Psoas muscle (tissue), 8 donors: ENCODE measurements around the gene PLXDC2. TPM values are rescaled to one million over a fixed set of nuclear protein-coding genes. Genes with fewer than 3 reads are reported as not detected.
A peak's percentile ranks its signal among the peaks of the same experiment; 100 is the strongest.

ENCODE experiments used
- ATAC-seq, 4 donors: fragments of 200-7000 bp; cut with Tn5 transposase; one replicate each; pipeline ENCODE4 v1.9.1; 2020; ENCODE audit warnings: moderate library complexity in 3 of 4, mild to moderate bottlenecking in 2 of 4
- DNase-seq, 2 donors: peaks; one replicate each; pipeline ENCODE4 v3.0.0-alpha.2; 2020
- H3K27ac ChIP-seq: fragments of 200-600 bp; one replicate; pipeline ENCODE4 v1.8.0; 2022
- H3K27me3 ChIP-seq, 3 donors: fragments of 200-600 bp in 1 of 3; one replicate each; pipeline versions ENCODE4 v1.6.1 to v1.8.0; 2013 to 2022; ENCODE audit warnings: low read length in 2 of 3, mild to moderate bottlenecking in 2 of 3, moderate library complexity in 1 of 3; ENCODE audit not compliant: insufficient read depth in 3 of 3
- H3K36me3 ChIP-seq, 2 donors: fragments of 200-600 bp in 1 of 2; one replicate each; pipeline versions ENCODE4 v1.6.1 to v1.8.0; 2013 to 2022; ENCODE audit warnings: low read depth in 1 of 2, mild to moderate bottlenecking in 1 of 2, moderate library complexity in 1 of 2; ENCODE audit not compliant: insufficient read depth in 1 of 2
- H3K4me1 ChIP-seq: fragments of 200-600 bp; one replicate; pipeline ENCODE4 v1.8.0; 2022
- H3K4me3 ChIP-seq: fragments of 200-600 bp; one replicate; pipeline ENCODE4 v1.8.0; 2022; ENCODE audit warnings: mild to moderate bottlenecking
- H3K9me3 ChIP-seq: fragments of 200-600 bp; one replicate; pipeline ENCODE4 v1.8.0; 2022
- WGBS, 3 donors: extraction: QIAGEN DNeasy Blood & Tissue Kit; methylation state at CpG; one replicate each; pipeline versions ENCODE4 v1.1.6 to v1.1.7; 2013; 5-methylcytosine and 5-hydroxymethylcytosine counted together
- intact Hi-C, 2 donors: fragments of 100-400 bp; cut with DNase I; formaldehyde crosslinking; loops; one replicate each; pipeline versions ENCODE4 v1.11.0 to v1.14.2; 2022
- polyA plus RNA-seq, 3 donors: library from polyadenylated mRNA; stranded (reverse); fragments of 200-250 nt; gene quantifications; one replicate each; pipeline ENCODE4 v1.2.3, GENCODE V29; 2013
- total RNA-seq, 4 donors: library from RNA; stranded (reverse); fragmentation: NEBNext Ultra II Directional in 2 of 4; extraction: Animal tissue kit (Norgen Biotek cat#: 25700) in 2 of 4; gene quantifications; one replicate each; pipeline versions ENCODE4 v1.2.1 to v1.2.4, GENCODE V29; 2021 to 2023
- TF ChIP-seq, protein P1 (sequence below): fragments of 200-600 bp; IDR thresholded peaks from one replicate; pipeline ENCODE4 v1.8.0; 2022; ENCODE audit warnings: antibody characterized with exemption
- donor health status: healthy with polysubstance abuse.
- donor health status: DM: no; HTN: no; CAD: no; lungs with moderate emphysema.
- donor health status: Bipolar disorder and iron deficiency.
- donor health status: healthy.
- donor health status: DM: yes; HTN: yes; CAD: no.
- donor health status: DM: no; HTN: no; CAD: no.
- donor health status: DM: no; HTN: no; CAD: no.
- donor health status: DM: yes; HTN: yes; CAD: no.

The PLXDC2 gene
- total and polyA plus RNA-seq, 7 donors: 2.3 to 21.4 (median 9.2) TPM

DNA sequence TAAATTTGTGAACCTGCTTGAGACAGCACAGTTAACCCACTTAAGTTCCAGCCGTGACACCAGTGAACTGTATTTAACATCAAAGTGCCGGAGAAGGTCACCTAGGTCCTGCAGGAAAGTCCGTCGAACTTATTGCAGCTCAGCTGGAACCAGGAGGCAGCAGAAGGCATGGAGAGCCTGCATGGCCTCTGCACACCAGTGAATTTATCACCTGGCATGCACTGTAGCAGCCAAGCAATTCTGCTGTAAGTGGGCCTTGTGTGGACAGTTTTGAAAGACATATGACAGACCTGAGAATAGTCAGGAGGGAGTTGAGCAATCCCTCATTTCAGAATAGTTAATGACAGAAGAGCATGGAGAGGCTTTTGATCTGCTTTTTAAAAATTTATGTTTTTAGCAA is 108.8 kb downstream of the PLXDC2 start:
- TF ChIP-seq, protein P1, sequence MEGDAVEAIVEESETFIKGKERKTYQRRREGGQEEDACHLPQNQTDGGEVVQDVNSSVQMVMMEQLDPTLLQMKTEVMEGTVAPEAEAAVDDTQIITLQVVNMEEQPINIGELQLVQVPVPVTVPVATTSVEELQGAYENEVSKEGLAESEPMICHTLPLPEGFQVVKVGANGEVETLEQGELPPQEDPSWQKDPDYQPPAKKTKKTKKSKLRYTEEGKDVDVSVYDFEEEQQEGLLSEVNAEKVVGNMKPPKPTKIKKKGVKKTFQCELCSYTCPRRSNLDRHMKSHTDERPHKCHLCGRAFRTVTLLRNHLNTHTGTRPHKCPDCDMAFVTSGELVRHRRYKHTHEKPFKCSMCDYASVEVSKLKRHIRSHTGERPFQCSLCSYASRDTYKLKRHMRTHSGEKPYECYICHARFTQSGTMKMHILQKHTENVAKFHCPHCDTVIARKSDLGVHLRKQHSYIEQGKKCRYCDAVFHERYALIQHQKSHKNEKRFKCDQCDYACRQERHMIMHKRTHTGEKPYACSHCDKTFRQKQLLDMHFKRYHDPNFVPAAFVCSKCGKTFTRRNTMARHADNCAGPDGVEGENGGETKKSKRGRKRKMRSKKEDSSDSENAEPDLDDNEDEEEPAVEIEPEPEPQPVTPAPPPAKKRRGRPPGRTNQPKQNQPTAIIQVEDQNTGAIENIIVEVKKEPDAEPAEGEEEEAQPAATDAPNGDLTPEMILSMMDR: no peak
- Histone ChIP-seq H3K9me3 (no peaks in the 10 kb centered on the region), H3K4me1 (peaks cover 11% of the 10 kb centered on the region), H3K36me3 (no peaks in the 10 kb centered on the region), H3K4me3 (no peak overlapping the region), H3K27ac (no peak overlapping the region), H3K27me3 (no peaks in the 10 kb centered on the region)
- intact Hi-C loops: no loop called here
- DNase-seq: no peak
- ATAC-seq: peak in 3 of 4 donors; percentile 35 to 73 (median 48)
- 43 to 65% (median 49%) methylated on average over 4 of the region's 4 CpGs for WGBS, 3 donors

DNA sequence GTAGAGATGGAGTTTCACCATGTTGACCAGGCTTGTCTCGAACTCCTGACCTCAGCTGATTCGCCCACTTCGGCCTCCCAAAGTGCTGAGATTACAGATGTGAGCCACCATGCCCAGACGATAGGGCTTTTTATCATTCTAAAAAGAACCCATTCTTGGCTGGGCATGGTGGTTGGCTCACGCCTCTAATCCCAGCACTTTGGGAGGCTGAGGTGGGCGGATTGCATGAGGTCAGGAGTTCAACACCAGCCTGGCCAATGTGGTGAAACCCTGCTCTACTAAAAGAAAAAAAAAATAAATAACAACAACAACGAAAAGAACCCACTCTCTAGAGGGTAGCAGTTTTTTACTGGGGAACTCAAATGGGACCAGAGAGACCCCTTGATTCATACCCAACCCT is 112.7 kb downstream of the PLXDC2 start:
- Histone ChIP-seq H3K9me3 (no peaks in the 10 kb centered on the region), H3K27me3 (no peaks in the 10 kb centered on the region), H3K4me3 (no peak overlapping the region), H3K27ac (peak overlapping the region; percentile 73), H3K36me3 (no peaks in the 10 kb centered on the region), H3K4me1 (peaks cover 27% of the 10 kb centered on the region)
- intact Hi-C loops: no loop called here
- DNase-seq: no peak
- no peak for ATAC-seq
- WGBS, 3 donors: 69 to 87% (median 78%) methylated on average over 7 of the region's 7 CpGs
- TF ChIP-seq, protein P1: no peak

DNA sequence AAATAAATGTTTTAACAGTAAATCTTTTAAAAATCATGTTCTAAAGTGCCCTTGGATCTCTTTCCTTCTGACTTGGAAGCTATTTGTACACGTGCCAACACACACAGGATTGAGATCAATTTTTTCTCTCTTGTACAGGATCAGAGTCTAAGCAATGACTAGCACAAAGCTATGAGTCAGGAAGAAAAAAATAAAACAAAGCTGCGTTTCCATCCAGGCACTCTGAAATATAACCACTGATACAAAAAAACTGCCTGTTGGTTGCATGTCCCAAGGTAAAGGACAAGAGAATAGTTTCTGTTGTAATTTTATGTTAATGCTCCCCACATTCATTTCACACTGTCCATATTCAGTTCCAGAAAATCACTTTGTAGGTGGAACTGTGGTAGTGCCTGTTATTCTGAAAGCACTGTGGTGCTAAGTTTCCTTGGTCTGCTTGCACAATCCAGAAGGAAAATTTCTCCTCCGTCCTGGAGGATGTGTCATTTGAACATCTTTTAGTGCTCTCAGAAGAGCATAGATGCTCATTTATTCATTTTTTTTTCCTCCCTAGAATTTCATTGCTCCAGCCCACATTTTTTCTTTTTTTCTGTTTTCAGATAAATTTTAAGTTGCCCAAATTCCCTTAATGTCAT is 113.4 kb downstream of the PLXDC2 start:
- Histone ChIP-seq H3K4me3 (no peak overlapping the region), H3K27ac (peak overlapping the region; percentile 73), H3K4me1 (peaks cover 27% of the 10 kb centered on the region), H3K9me3 (no peaks in the 10 kb centered on the region), H3K27me3 (no peaks in the 10 kb centered on the region), H3K36me3 (no peaks in the 10 kb centered on the region)
- ATAC-seq: peak; percentile 24 to 63 (median 48)
- TF ChIP-seq, protein P1: no peak
- intact Hi-C loops: loop anchor here in 1 of 2 donors (5.0 kb wide), 2 partner anchors 57 to 112 kb away; partner anchors contain the start of gene PLXDC2
- no peak for DNase-seq
- 35 to 57% (median 40%) methylated on average over 3 of the region's 3 CpGs for WGBS, 3 donors

DNA sequence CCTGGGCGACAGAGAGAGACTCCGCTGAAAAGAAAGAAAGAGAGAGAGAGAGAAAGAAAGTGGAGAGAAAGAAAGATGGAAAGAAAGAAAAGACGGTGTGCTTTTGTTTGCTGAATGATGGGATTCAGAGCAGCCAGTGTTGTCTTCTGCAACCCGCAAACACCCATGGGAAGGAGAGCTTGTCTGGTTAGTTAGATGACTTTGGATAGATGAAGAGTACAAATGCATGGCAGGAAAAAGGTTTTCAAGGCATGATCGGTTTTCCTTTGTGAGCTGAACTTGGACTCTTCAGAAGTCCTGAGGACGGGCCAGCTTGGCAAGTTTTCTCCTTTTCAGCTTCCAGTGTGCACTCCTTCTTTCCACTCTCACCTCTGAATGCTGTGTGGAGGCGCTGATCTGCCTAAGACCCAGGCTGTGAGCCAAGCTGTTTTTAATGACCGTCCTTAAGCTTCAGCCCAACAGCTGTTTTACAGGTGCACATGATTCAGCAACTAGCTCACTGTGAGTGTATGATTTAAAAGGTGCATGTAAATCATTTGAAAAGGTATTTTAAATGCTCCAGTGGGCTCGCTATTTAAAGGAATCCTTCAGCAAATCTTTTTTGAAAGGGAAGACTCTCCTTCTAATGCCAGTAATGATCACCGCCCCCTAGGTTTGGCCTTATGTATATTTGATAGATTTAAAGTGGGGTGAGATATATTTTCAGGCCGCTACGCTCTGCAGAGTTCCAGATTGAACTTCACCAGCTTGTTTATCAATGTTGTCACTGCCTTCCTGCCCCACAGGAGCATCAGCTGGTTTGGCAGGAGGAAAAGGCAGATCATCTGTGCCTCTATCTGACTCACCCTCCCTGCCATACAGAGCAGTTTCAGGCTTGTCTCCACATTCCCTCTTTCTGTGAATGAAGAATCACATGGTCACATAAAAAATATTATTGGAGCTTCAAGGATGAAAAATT is 115.0 kb downstream of the PLXDC2 start:
- TF ChIP-seq, protein P1: no peak
- peak overlapping the region; percentile 32 for H3K4me3 ChIP-seq
- WGBS, 3 donors: 26 to 31% (median 29%) methylated on average over 12 of the region's 12 CpGs
- DNase-seq (peak in 1 of 2 donors; percentile 22), ATAC-seq (peak; percentile 68 to 89 (median 88))
- H3K27ac ChIP-seq: peak overlapping the region; percentile 73
- H3K4me1 ChIP-seq: peaks cover 27% of the 10 kb centered on the region
- H3K36me3 ChIP-seq: no peaks in the 10 kb centered on the region
- intact Hi-C loops: loop anchor here in 1 of 2 donors (5.0 kb wide), 2 partner anchors 59 to 114 kb away; partner anchors contain the start of gene PLXDC2
- no peaks in the 10 kb centered on the region for H3K27me3 ChIP-seq
- H3K9me3 ChIP-seq: no peaks in the 10 kb centered on the region
